ENCODE data around the gene FBP1. TPM values are rescaled to one million over a fixed set of nuclear protein-coding genes. Genes with fewer than 3 reads are reported as not detected.

The FBP1 gene
- total RNA-seq: 0.38 and 2.5 TPM in 2 replicates

GRCh38 chr9:94639061-94639998 is at the start of gene FBP1:
Gene FBP1, minus strand, starts transcription at chr9:94639518. Its CDS starts 208 bp downstream, at chr9:94639310.

GRCh38 chr9:94593459-94594345 is 45.6 kb downstream of the FBP1 start, which contains the start of gene FBP2:
Gene FBP2, minus strand, starts transcription at chr9:94593824. Its CDS starts 98 bp downstream, at chr9:94593726.

GRCh38 chr9:94554439-94555331 is 84.6 kb downstream of the FBP1 start, which contains the start of gene PCAT7:
Gene PCAT7, plus strand, starts transcription at chr9:94555083.

Other genes starting within 250 kb of the FBP1 start
- gene PCAT7, start 84.4 kb downstream of the FBP1 start, total RNA-seq: not detected in 2 replicates
- not detected in 2 replicates for gene FBP2, start 45.7 kb downstream of the FBP1 start, total RNA-seq
- 18.5 and 45.4 TPM in 2 replicates for gene AOPEP, start 87.2 kb upstream of the FBP1 start, total RNA-seq